ENCODE measurements around the gene CEP89. TPM values are rescaled to one million over a fixed set of nuclear protein-coding genes. Genes with fewer than 3 reads are reported as not detected.
"Not testable (repeated sequence)": the region's sequence is repeated elsewhere in the genome, so short reads cannot be mapped to it uniquely, and the experiment has no call there.

Gene CEP89
- total RNA-seq, 1 experiment from 2014 or later, result 31.1 TPM

GRCh38 chr19:32842061-32842460 lies 129.7 kb downstream of the CEP89 start:
- no peak for DNase-seq
- H3K4me1 Mint-ChIP-seq (ENCODE audit: low read depth, unreplicated experiment), result no peaks in the 10 kb centered on the region
- no peak for TF ChIP-seq CTCF (IDR thresholded peaks at IDR 0.05; ENCODE audit: unreplicated experiment)
- no TSS peak for BruUV-seq (replicated peaks)
- peaks cover 6% of the 10 kb centered on the region for H3K9me3 Mint-ChIP-seq (ENCODE audit: low read depth, unreplicated experiment)
- H3K36me3 Mint-ChIP-seq (ENCODE audit: insufficient read depth, unreplicated experiment), result no peaks in the 10 kb centered on the region
- H3K4me3 Mint-ChIP-seq (ENCODE audit: low read depth, unreplicated experiment), result no peak overlapping the region
- intact Hi-C loops (cut with micrococcal nuclease; ENCODE audit: unreplicated experiment), result no loop called here
- CTCF ChIA-PET, result no interaction called here
- H3K27ac Mint-ChIP-seq (ENCODE audit: unreplicated experiment), result no peak overlapping the region
- peaks cover 17% of the 10 kb centered on the region for H3K27me3 Mint-ChIP-seq (ENCODE audit: unreplicated experiment)

- intact Hi-C loops (cut with micrococcal nuclease; ENCODE audit: unreplicated experiment), result no loop called here
- no peak for TF ChIP-seq CTCF (IDR thresholded peaks at IDR 0.05; ENCODE audit: unreplicated experiment)
- no peak for DNase-seq
- H3K4me3 Mint-ChIP-seq (ENCODE audit: low read depth, unreplicated experiment), result no peak overlapping the region
- no peak overlapping the region for H3K27ac Mint-ChIP-seq (ENCODE audit: unreplicated experiment)
- CTCF ChIA-PET, result no interaction called here
- H3K4me1 Mint-ChIP-seq (ENCODE audit: low read depth, unreplicated experiment), result no peaks in the 10 kb centered on the region
- peaks cover 6% of the 10 kb centered on the region for H3K9me3 Mint-ChIP-seq (ENCODE audit: low read depth, unreplicated experiment)
- no peaks in the 10 kb centered on the region for H3K27me3 Mint-ChIP-seq (ENCODE audit: unreplicated experiment)
- no peaks in the 10 kb centered on the region for H3K36me3 Mint-ChIP-seq (ENCODE audit: insufficient read depth, unreplicated experiment)
- BruUV-seq (replicated peaks), result no TSS peak
Measured at GRCh38 chr19:32837531-32837930, 134.2 kb downstream of the CEP89 start.

- H3K27me3 Mint-ChIP-seq (ENCODE audit: unreplicated experiment); H3K4me1 Mint-ChIP-seq (ENCODE audit: low read depth, unreplicated experiment); intact Hi-C loops (cut with micrococcal nuclease; ENCODE audit: unreplicated experiment); H3K36me3 Mint-ChIP-seq (ENCODE audit: insufficient read depth, unreplicated experiment); BruUV-seq (replicated peaks); DNase-seq; H3K27ac Mint-ChIP-seq (ENCODE audit: unreplicated experiment); H3K4me3 Mint-ChIP-seq (ENCODE audit: low read depth, unreplicated experiment); H3K9me3 Mint-ChIP-seq (ENCODE audit: low read depth, unreplicated experiment): not testable (repeated sequence)
- CTCF ChIA-PET, result interaction anchor here (0.6 to 0.7 kb wide), 2 partner anchors 320 to 1487 kb away, joined by 3 to 6 read pairs; no protein-coding TSS in a partner anchor
Measured at GRCh38 chr19:32833388-32833787, 138.4 kb downstream of the CEP89 start.

- DNase-seq; BruUV-seq (replicated peaks); H3K4me1 Mint-ChIP-seq (ENCODE audit: low read depth, unreplicated experiment); H3K27me3 Mint-ChIP-seq (ENCODE audit: unreplicated experiment); H3K27ac Mint-ChIP-seq (ENCODE audit: unreplicated experiment); H3K4me3 Mint-ChIP-seq (ENCODE audit: low read depth, unreplicated experiment); H3K36me3 Mint-ChIP-seq (ENCODE audit: insufficient read depth, unreplicated experiment); CTCF ChIA-PET; intact Hi-C loops (cut with micrococcal nuclease; ENCODE audit: unreplicated experiment); H3K9me3 Mint-ChIP-seq (ENCODE audit: low read depth, unreplicated experiment): not testable (repeated sequence)
Measured at GRCh38 chr19:32832825-32833224, 138.9 kb downstream of the CEP89 start.

- CTCF ChIA-PET, result interaction anchor here (0.6 kb wide), 1 partner anchor 28 kb away, joined by 3 read pairs; no protein-coding TSS in a partner anchor
- H3K36me3 Mint-ChIP-seq (ENCODE audit: insufficient read depth, unreplicated experiment); intact Hi-C loops (cut with micrococcal nuclease; ENCODE audit: unreplicated experiment); H3K4me3 Mint-ChIP-seq (ENCODE audit: low read depth, unreplicated experiment); H3K27ac Mint-ChIP-seq (ENCODE audit: unreplicated experiment); H3K4me1 Mint-ChIP-seq (ENCODE audit: low read depth, unreplicated experiment); BruUV-seq (replicated peaks); DNase-seq; H3K9me3 Mint-ChIP-seq (ENCODE audit: low read depth, unreplicated experiment): not testable (repeated sequence)
- peaks cover 13% of the 10 kb centered on the region for H3K27me3 Mint-ChIP-seq (ENCODE audit: unreplicated experiment)
Measured at GRCh38 chr19:32832094-32832493, 139.7 kb downstream of the CEP89 start.

- H3K9me3 Mint-ChIP-seq (ENCODE audit: low read depth, unreplicated experiment), result no peaks in the 10 kb centered on the region
- no peak overlapping the region for H3K27ac Mint-ChIP-seq (ENCODE audit: unreplicated experiment)
- peaks cover 17% of the 10 kb centered on the region for H3K27me3 Mint-ChIP-seq (ENCODE audit: unreplicated experiment)
- no peak for DNase-seq
- TF ChIP-seq CTCF (IDR thresholded peaks at IDR 0.05; ENCODE audit: unreplicated experiment), result no peak
- no TSS peak for BruUV-seq (replicated peaks)
- H3K36me3 Mint-ChIP-seq (ENCODE audit: insufficient read depth, unreplicated experiment), result no peaks in the 10 kb centered on the region
- no peaks in the 10 kb centered on the region for H3K4me1 Mint-ChIP-seq (ENCODE audit: low read depth, unreplicated experiment)
- intact Hi-C loops (cut with micrococcal nuclease; ENCODE audit: unreplicated experiment), result no loop called here
- H3K4me3 Mint-ChIP-seq (ENCODE audit: low read depth, unreplicated experiment), result no peak overlapping the region
- CTCF ChIA-PET, result no interaction called here
Measured at GRCh38 chr19:32831611-32832010, 140.1 kb downstream of the CEP89 start.
